K562 (cell line): ENCODE results near the gene KCNJ9.

Experiments used
- CBX2 ChIP-seq: fragments of 200-600 bp; sonication (generic); IDR thresholded peaks from one replicate; pipeline ENCODE4 v1.6.1; 2012; ENCODE audit warnings: mild to moderate bottlenecking, low read length, inconsistent platforms; ENCODE audit not compliant: insufficient read depth, poor library complexity, severe bottlenecking
- PHF8 ChIP-seq: fragments of 200-600 bp; sonication (generic); IDR thresholded peaks from 2 replicates; pipeline ENCODE4 v1.6.1; 2012; ENCODE audit warnings: mixed run types, mild to moderate bottlenecking, inconsistent platforms, low read length, moderate library complexity, borderline replicate concordance
- ZNF121 ChIP-seq: sonication (generic); formaldehyde crosslinking; conservative IDR thresholded peaks from 2 replicates; pipeline ENCODE4 v1.8.0; 2022; ENCODE audit warnings: missing genetic modification reagents
- ZNF318 ChIP-seq, 2 experiments: fragments of 450-650 bp; IDR thresholded peaks; 2 replicates each; pipeline ENCODE4 v1.6.1; 2016; ENCODE audit warnings: mild to moderate bottlenecking in 2 of 2, borderline replicate concordance in 1 of 2, low read depth in 1 of 2, moderate library complexity in 1 of 2

DNA sequence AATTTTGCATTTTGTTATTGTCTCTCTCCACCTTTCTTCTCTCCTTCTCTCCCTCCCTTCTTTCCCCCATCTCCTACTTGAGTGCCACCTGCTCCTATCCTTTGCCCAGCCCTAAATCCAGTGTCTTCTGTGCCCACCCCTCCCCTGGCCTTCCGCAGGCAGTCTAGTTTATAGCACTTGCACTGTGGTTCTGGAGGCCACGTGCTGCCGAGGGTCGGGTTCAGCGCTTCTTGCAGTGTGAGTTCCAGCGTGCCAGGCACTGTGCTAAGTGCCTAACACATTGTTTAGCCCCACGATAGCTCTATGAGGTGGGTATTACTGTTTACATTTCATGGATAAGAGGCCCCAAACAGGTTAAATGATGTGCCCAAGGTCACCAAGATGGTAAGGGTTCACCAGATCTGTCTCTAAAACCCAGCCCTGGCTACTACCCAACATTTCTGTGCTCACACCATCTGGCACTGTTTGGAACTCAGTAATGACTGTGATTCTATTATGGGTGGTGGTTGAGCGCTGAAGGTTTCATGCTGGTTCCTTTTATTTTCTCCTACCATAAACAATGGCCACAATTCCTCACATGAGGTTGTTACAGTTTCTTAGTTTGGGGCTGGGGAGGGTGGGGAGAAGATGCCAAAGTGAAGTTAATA lies 56.0 kb downstream of the KCNJ9 start:
- TF ChIP-seq ZNF121 (CRISPR knock-in tag) (no peak), CBX2 (no peak), ZNF318 (IDR thresholded peaks at IDR 0.05; ENCODE audit: borderline replicate concordance in 1 of 2, low read depth in 1 of 2) (no peak), PHF8 (no peak)
